Mesenteric fat pad (tissue), 1 donor: ENCODE results near the gene TMEM161B. TPM values are rescaled to one million over a fixed set of nuclear protein-coding genes. Genes with fewer than 3 reads are reported as not detected.
"Not testable (repeated sequence)": the region's sequence is repeated elsewhere in the genome, so short reads cannot be mapped to it uniquely, and the experiment has no call there.

Experiments used
- DNase-seq: peaks from one replicate; pipeline ENCODE4 v3.0.0-alpha.2; 2020; ENCODE audit warnings: low spot score
- total RNA-seq: library from RNA; stranded (reverse); fragmentation: NEBNext Ultra II Directional; extraction: Animal tissue kit (Norgen Biotek cat#: 25700); gene quantifications from one replicate; pipeline ENCODE4 v1.2.1, GENCODE V29; 2021
- donor health status: DM: yes; HTN: yes; CAD: no.

The TMEM161B gene
- total RNA-seq, 1 donor from 2014 or later = 9.4 TPM

DNA sequence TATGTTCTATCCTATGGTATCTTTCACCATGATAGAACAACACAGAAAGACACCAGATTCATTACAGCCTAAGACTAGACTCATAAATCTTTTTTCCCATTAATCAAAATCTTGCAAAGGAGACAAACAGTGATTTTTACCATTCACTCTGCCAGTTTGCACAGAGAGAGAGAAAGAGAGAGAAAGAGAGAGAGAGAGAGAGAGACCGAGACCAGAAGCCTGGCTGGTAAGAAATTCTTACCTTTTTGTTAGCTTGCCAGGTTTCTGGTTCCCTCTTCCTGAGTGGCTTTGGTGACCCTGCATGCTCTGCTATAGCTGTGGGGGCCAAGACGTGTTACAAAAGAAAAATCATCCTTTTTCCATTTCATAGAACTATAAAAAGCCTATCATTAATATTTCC, 18.6 kb downstream of the TMEM161B start:
- DNase-seq = no peak

DNA sequence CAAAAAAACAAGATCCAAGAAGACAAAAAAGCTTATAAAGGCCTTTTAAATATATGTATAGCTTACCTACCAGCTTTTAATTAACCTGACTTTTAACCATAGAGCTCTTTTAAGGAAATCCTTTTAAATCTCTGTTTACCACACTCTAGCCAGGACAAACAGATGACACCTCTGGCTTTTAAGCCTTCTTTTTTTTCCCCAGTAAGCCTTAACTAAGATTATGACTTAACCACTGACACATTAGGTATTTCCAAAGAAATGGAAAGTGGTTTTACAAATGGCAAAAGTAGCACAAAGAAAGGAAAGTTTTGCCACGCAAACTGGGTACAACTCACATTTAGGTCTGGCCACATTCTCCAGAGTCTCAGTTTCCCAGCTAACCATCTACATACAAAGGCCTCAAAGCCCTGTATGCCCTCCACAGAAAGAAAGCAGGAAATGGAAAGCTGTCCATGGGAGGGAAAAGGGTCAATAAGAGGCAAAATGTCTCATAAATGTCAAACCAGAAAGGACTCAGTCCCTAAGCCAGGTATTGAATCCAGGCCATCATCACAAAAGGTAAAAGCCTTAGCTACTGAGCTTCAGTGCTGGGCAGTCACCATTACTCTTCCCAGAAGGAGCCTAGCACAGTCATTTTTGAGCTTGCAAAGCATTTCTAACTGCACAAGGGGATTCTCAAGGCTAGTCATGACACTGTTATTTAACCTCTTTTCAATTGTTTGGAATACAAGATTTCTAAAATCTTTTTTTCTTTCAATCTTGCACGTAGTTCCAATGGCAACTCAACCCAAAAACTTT, 19.7 kb downstream of the TMEM161B start:
- no peak for DNase-seq

DNA sequence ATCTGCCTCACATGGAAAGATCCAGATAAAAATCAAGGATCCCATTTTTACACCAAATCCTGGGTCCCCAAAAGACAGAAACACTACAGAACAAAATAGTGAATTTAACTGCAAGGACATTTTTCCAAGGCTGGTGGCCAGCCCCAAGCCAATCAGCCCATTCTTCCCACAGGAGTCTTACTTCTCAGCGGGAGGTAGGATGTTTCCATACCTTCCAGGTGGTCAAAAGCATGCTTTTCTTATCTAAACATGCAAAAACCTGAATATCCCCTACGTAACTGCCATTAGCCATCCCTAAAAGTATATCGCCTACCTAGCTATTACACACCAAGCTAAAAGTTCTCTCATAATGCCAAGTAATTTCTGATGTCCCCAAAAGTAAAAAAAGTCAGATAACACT, 20.6 kb downstream of the TMEM161B start:
- DNase-seq = no peak

DNA sequence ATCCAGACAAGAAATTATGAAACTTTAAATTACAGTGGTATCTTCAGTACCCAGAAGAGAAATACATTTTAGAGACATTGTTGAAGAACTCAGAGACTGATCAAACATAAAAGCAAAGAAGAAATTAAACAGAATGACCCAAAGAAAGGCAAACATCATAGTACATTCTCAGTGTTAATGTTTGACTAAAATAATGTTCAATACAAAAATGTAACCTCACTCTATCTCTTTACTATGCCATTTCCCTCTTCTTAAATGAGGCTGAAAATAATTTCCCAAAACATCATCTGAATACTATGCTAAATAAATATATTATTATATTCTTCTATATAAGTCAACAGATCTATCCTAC, 22.8 kb downstream of the TMEM161B start:
- no peak for DNase-seq

DNA sequence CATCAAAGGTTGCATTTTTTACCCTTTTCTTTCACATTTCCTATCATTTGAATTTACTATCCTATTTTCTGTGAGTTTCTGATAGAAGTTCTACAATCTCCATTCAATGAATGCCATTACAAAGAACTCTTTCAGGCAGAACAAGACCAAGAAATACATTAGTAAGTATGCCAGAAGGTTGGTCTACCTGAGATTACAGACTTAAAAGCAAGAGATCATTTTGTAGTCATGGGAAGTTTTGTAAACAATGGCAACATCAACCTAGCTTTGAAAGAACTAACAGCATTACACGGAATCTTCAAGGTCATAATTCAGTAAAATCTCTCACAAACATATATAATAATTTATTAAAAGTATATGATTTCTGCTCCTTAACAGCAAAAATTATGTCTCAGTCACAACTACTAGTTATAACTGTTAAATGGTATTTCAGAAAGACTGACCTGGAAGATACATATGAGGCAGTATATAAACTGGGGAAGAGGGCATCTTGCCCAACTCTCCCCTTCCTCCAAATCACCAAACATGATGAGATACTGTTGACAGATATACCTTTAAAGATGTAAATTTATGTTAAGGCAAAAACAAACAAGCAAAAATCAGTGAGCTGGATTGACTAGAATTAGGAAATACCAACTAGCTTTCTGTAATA, 23.3 kb downstream of the TMEM161B start:
- DNase-seq = no peak

DNA sequence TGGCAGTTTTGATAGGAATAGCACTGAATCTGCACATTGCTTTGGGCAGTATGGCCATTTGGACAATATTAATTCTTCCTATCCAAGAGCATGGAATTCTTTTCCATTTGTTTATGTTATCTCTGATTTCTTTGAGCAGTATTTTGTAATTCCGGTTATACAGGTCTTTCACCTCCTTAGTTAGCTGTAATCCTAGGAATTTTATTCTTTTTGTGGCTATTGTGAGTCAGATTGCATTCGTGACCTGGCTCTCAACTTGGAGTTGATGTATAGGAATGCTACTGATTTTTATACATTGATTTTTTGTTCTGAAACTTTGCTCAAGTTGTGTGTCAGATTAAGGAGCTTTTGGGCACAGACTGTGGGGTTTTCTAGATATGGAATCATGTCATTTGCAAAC, 24.0 kb downstream of the TMEM161B start:
- no peak for DNase-seq

DNA sequence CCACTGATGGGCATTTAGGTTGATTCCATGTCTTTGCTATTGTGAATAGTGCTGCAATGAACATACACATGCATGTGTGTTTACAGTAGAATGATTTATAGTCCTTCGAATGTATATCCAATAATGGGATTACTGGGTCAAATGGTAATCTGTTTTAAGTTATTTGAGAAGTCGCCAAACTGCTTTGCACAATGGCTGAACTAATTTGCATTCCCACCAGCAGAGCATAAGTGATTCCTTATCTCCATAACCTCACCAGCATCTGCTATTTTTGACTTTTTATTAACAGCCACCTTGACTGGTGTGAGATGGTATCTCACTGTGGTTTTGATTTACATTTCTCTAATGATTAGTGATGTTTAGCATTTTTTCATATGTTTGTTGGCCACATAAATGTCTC, 25.2 kb downstream of the TMEM161B start:
- DNase-seq = not testable (repeated sequence)

DNA sequence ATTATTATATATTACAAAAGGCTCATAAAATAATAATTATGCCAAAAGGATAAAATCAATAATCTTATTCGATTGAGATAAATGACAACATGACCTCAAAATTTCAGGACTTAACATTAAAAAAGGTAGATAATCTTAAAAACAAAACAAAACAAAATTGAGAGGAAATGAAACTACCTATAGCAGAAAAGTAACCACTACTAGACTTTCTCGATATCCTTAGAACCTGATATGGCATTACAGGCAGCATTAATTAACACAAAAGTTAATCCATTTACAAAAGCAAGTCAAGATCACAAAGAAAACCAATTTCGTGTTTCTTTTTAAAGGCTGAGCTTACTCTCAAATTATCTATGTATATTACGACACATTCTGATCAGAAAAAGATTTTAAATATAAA, 29.9 kb downstream of the TMEM161B start:
- no peak for DNase-seq

DNA sequence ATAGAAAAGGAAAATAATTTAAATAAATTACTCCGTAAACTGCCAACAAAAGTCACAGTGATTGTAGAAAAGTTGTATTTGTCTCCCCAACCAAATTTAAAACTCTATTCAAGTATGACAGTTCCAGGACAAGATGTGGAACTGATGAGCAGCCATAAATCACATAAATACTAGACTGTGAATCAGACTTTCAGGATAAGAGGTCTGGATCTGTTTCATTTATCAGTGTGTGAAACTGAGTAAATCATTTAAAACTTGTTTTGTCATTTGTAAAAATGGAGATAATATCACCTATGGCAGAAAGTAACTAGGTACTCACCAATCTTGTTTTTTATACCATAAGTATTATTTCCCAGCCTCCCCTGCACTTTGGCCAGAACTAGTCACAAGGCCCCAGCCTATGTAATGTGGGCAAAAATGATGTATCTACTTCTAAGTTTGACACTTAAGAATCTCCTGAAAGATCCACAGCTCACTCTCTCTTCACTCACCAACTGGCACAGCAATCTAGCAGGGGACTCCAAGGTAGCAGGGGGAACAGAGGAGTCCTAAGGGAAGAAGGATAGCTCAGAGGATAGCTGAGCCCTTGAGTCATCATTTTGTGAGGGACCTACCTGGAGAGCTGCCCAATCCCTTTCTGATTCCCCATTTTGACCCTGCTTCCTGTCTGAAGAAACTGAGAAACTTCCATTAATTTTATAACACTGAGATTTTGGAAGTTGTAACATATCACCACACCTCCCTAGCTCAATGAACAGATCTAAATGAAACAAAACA, 31.6 kb downstream of the TMEM161B start:
- DNase-seq = no peak

DNA sequence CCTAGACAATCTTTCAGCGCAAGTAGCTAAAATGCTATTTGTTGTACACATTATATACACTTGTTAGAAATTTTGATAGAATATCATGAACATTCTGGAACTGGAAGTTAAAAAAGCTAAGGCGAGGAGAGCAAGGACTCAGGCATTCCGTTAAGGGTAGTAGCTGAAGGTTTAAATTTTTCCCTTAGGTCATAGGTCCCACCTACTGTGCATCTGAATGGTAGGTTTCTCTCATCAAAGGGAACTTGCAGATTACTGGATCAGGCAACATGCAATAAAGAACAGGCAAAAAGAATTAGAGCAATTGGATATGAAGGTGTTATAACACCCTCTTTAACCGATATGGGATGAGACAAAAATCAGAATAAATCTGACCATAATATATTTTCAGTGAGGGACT, 32.8 kb downstream of the TMEM161B start:
- DNase-seq = no peak

DNA sequence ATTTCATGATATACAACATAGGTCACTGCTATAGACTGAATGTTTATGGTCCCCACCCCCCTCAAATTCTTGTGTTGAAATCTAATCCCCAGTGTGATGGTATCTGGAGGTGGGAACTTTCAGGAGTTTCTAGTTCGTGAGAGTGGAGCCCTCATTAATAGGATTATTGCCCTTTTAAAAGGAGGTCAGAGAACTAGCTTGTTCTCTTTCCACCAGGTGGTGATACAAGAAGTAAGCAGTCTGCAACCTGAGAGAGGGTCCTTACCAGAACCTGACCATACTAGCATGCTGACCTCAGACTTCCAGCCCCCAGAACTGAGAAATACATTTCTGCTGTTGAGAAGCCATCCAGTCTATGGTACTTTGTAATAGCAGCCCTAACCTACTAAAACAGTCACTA, 33.3 kb downstream of the TMEM161B start:
- no peak for DNase-seq

DNA sequence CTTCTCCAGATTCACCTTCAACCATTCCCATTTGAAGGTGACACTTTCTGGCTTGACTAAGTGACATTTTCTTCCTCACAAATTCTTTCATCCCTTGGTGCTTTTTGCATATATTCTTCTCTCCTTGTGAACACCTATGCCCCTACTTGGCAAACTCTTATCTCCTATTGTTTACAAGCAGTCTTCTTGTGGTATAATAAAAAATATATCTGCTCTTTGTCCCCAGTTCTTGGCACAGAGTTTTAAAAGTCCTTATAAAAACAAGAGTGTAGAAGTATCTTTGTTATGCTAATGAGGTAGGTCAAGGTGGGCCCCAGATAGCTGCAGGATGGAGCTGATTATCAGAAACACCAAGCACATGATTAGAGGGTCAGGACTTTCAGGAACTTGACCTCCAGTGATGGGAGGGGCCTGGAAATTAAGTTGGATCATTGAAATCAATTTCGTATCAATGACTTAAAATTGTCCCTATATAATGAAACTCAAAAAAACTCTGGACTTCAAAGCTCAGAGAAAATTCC, 38.0 kb downstream of the TMEM161B start:
- no peak for DNase-seq

DNA sequence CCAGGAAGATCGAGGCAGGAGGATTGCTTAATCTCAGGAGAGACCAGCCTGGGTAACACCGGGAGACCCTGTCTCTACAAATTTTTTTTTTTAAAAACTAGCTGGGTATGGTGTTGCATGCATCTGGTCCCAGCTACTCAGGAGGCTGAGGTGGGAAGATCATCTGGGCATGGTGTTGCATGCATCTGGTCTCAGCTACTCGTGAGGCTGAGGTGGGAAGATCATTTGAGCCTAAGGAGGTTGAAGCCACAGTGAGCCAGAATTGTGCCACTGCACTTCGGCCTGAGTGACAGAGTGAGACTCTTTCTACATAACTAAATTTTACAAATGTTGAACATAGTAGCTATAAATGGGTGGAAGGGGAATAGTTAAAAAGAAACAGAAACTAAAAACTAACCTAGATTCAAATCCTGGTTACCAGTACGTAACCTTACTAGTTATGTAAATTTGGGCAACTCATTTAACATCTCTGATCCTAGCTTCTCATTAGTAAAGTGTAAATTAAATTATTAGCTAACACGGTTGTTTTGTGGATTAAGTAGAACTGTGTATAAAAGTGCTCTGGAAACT, 41.7 kb downstream of the TMEM161B start:
- no peak for DNase-seq

DNA sequence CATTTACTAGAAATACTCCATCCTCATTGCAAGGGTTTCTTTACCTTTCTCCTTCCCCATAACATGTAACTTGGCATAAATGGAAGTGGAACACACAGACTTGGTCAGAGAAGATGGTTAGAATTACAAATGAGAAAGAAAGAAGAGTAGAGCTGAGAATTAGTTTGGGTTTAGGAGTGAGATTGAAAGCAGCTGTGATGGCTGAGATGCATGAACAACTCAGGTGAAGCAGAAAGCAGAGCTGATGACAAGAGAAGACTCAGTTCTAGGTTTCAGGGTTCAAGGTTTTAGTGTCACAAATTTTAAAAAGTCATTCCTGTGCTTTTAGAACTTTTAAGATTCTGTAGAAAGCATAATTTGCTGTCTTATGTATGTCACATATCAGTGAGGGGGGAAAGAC, 54.0 kb downstream of the TMEM161B start:
- no peak for DNase-seq

DNA sequence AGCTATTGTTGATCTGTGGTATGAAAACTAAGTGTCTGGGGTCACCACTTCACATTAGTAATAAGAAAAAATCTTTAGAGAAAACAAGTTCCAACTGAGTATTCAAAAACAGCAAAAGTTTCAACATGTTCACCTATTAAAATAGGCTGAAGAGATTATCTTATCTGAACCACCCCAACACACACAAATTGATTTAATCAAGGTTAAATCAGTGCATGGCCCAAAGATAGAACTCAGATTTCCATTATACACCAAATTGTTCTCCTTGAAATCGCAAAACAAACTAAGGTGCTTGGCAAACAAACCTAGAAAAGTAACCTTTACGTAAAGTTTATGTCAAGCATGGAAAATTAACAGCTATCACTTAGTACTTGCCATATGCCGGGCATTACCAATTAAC, 61.1 kb downstream of the TMEM161B start:
- DNase-seq = no peak

DNA sequence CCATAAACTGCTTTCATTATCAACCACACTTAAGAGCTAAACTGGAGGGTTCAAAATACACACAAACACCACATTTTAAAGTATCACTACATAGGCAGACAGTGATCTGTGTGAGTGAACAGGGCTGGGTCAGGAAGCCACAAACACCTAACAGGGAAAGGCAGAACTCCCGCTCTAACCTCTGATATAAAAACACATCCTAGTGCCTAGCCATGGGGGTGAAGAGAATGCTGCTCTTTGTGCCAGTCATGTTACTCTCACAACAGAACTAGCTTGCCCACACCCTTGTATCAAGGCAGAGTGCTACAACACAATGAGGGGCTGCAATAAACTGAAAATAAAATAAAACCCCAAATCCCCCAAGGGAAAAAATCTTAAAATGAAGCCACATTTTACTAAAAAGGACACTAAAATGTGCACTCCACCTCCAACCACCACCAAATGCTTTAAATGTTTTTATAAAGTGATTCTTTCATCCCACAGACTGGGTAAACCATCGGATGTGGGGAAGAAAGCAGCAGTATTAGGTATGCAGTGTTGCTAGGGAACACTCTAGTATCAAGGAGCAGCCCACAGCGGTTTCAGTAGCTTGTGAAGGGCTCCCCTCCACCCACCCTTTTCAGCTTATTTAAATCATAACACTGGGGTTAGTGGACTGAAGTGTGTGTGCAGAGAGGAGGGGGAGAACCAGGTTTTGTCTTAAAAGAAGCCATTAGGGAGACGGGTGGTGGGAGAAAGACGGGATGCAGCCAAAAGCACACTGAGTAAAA, 64.5 kb downstream of the TMEM161B start:
- DNase-seq = no peak

DNA sequence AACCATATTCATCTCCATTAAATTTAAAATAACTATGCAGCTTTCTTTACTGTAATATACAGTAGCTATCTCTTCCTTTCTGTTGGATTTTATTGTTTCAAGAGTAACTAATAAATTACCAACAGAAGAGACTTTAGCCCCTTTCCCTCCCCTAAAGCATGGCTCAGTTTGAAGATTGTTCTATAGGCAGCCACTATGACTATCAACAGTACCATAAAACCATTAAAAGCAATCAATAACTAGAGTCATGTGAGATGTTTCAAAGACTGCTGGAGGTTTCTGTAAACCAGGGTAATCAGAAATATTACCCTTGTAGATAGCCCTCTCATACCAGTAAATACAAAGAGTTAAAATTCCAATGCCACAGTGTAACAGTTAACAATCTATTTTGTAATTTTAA, 73.0 kb downstream of the TMEM161B start:
- DNase-seq = no peak

DNA sequence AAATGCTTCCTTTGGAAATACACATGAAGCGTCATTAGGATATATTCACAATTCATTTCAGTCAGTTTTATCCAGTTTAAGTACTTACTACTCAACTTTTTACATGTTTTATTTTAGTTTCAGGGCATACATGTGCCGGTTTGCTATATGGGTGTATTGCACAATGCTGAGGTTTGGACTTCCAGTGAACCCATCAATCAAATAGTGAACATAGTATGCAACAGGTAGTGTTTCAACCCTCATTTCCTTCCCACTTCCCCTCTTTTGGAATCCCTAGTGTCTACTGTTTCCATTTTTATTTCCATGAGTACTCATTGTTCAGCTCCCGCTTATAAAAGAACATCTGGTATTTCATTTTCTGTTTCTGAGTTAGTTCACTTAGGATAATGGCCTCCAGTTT, 74.7 kb downstream of the TMEM161B start:
- no peak for DNase-seq

DNA sequence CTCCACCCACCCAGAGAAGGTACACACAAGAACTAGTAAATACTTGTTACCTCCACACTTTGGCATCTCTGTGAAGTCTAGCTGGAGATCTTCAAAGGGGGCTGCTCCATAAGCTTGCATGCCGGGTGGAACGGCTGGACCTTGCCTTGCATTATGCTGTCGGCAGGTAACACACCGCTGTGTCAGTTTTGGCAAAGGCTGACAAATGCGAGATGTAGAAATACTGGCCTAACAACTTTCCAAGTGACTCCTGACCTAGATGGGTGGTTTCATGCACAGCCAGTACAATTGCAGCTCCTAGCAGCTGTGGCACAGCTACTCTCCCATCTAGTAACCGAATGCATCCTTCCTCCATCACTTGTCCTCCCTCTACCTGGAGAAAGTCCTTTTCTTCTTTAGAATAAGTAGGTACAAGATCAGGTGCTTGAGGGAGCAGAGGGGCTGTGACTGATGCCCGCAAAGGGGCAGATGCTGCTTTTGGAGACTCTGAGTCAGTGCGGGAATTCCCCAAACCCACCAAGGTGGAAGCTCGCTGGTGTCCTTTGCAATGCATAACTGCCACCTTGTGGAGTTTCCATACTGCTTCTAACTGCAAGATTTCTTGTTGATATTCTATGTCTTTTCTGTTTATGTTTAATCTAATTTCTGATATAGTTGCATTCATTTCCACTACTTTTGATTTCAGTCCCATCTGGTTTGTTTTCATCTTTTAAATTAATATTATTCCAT, 78.4 kb downstream of the TMEM161B start:
- no peak for DNase-seq

DNA sequence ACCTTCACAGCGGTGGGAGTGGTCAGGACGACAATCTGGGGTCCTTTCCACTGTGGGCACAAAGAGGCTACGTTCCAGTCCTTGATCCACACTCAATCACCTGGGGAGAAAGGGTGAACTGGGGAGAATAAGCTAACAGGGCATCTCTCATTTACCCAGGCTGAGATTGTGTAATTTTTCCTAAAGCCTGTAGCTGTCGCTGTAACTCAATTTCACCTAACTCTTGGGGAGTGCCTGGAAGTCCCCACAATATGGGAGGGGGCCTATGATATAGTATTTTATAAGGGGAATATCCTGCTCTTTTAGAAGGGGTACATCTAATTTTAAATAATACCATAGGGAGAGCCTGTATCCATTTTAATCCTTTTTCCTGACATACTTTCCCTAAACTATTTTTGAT, 79.2 kb downstream of the TMEM161B start:
- DNase-seq = not testable (repeated sequence)
